Skin epidermis (tissue), 12 donors: Measurements from ENCODE around the gene TMEM37.
"Not testable (repeated sequence)": the region's sequence is repeated elsewhere in the genome, so short reads cannot be mapped to it uniquely, and the experiment has no call there.

Experiments
- H3K27ac ChIP-seq, 21 experiments: fragments of 200-600 bp; sonication (generic) in 11 of 21; one replicate each; pipeline ENCODE4 v1.5.0; 2020; ENCODE audit warnings: mild to moderate bottlenecking in 3 of 21, inconsistent platforms in 2 of 21, moderate library complexity in 2 of 21
- H3K4me3 ChIP-seq, 7 experiments: fragments of 200-600 bp; sonication (generic) in 2 of 7; one replicate each; pipeline ENCODE4 v1.5.0; 2020; ENCODE audit warnings: inconsistent platforms in 2 of 7, mild to moderate bottlenecking in 2 of 7, moderate library complexity in 1 of 7

Gene TMEM37

GRCh38 chr2:119431155-119431975 is at the start of gene TMEM37:
TSS of gene TMEM37 (plus strand) at chr2:119431854. CDS start at chr2:119431904, 50 bp downstream.
- H3K27ac ChIP-seq, result peak within 1 kb of the TSS in 19 of 21 experiments; percentile 35 to 84 (median 68)
- H3K4me3 ChIP-seq, result peak within 1 kb of the TSS; percentile 34 to 59 (median 44)

DNA sequence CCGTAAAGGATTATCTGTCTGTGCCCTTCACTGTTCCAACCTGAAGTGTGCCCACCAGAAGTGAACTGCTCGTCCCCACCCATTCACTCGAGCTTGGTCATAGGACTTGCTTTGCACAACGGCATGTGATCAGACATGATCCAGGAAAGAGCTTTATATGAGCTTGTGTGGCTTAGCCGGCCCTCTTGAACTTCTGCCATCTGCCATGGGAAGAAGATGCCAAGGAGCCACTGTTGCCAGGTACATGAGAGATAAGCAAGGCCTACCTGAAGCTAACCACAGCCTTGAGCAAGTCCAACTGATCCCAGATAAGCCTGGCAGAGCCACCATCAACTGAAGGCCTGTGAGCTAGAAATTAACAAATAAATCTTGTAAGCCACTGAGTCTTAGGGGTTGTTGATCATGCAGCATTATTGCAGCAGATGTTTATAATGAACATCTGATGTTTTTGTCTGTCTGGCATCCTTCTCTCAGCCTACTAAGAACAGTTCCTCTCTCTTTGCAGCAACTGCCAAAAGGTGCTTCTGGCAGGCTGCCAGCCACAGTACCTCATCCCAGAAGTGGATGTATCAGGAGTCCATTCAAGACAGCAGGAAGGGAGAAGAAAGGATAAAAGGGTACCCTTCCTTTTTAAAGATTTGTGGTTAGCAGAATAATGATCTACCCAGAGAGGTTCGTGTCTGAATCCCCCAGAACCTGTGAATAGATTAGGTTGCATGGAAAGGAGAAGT is 48.1 kb upstream of the TMEM37 start:
- no peak overlapping the region for H3K4me3 ChIP-seq
- no peak overlapping the region for H3K27ac ChIP-seq

DNA sequence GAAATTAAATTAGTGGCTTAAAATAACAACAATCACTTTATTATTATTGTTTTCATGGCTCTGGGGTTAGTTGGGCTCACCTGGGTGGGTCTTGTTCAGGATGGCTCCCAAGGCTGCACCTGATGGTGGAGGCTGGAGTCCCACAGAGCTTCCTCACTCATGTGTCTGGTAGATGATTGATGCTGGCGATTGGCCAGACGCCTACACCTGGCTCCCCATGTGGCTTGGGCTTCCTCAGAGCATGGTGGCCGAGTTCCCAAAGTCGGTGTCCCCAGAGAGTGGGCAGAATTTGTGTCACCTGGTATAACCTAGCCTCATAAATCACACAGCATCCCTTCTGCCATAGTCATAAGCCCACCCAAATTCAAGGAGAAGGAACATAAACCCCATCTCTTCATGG is 46.7 kb upstream of the TMEM37 start:
- Histone ChIP-seq H3K27ac (no peak overlapping the region), H3K4me3 (no peak overlapping the region)

- H3K27ac ChIP-seq, result no peak overlapping the region
- no peak overlapping the region for H3K4me3 ChIP-seq
These were observed 46.2 kb upstream of the TMEM37 start for GRCh38 chr2:119385466-119385865.

GRCh38 chr2:119387381-119388129 is 44.1 kb upstream of the TMEM37 start:
- peak overlapping the region in 18 of 21 experiments; percentile 3 to 76 (median 58) for H3K27ac ChIP-seq
- no peak overlapping the region for H3K4me3 ChIP-seq

- H3K27ac ChIP-seq, result peak overlapping the region in 11 of 21 experiments; percentile 6 to 63 (median 45)
- no peak overlapping the region for H3K4me3 ChIP-seq
These were observed 41.9 kb upstream of the TMEM37 start for GRCh38 chr2:119389615-119390306.

- Histone ChIP-seq H3K4me3 (no peak overlapping the region), H3K27ac (no peak overlapping the region)
These were observed 37.5 kb upstream of the TMEM37 start for GRCh38 chr2:119393971-119394748.

GRCh38 chr2:119397196-119397595 is 34.5 kb upstream of the TMEM37 start:
- no peak overlapping the region for H3K4me3 ChIP-seq
- no peak overlapping the region for H3K27ac ChIP-seq

GRCh38 chr2:119402106-119402505 is 29.5 kb upstream of the TMEM37 start:
- Histone ChIP-seq H3K4me3 (no peak overlapping the region), H3K27ac (no peak overlapping the region)

DNA sequence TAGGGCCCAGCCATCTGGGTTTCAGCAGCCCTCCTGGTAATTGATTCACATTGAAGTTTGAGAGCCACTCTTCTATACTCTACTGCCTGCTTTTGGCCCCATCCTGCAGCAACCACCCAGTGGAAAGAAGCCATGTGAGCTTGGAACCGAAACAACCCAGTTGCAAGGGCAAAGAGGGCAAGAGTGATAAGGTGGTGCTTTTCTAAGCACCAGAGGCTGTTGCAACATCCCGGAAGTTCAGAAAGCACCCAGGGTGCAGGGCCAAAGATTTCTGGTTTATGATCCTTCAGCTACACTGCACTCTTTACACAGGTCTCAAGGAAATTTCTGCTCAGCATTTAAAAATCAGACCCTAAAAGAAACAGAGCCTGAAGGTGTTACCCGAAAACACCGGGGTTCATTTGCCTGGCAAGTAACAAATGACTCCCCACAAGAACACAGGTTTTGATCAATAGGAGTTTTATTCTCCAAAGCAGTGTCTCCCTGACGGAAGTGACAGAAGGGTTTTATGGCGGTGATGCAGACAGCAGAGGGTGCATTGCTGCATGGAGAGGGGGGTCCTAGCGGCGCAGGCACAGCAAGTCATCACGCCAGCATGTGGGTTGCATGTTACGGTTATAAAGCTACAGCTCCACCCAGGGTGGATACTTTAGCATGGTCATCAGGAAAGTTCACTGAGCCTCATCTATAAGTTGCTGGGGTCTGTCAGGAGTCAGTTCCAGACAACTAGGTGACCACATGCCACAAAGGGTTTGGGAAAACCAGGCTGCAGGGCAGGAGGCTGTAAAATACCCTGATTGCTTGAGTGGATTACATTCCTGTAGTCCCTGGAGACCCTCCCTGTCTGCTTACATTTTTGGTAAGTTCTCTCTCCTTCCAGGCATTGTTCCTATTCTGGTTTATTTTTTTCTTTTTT is 28.8 kb upstream of the TMEM37 start:
- Histone ChIP-seq H3K4me3 (no peak overlapping the region), H3K27ac (no peak overlapping the region)

GRCh38 chr2:119403618-119404017 is 28.0 kb upstream of the TMEM37 start:
- not testable (repeated sequence) for H3K4me3 ChIP-seq, H3K27ac ChIP-seq

DNA sequence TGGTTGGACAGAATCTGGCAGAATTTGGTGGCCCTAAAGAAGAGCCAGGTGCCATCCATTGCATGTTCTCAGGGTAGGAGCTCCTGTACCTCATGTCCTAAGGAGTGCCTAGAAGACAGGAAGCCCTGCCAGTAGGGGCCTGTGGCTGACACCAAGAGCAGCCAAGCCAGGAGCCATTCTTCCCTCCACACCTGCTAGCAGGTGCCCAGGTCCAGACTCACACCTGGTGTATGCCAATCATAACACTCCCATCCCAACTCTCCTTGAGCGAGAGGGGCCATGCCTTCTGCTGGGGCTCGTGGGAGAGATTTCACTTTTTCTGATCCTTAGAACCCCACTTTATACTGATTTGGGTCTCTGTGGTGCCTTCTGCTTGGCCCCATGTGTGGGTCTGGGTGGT is 26.5 kb upstream of the TMEM37 start:
- no peak overlapping the region for H3K4me3 ChIP-seq
- no peak overlapping the region for H3K27ac ChIP-seq

- H3K4me3 ChIP-seq, result no peak overlapping the region
- H3K27ac ChIP-seq, result peak overlapping the region in 6 of 21 experiments; percentile 6 to 61 (median 34)
These were observed 24.0 kb upstream of the TMEM37 start for GRCh38 chr2:119407430-119408220.

- Histone ChIP-seq H3K4me3 (no peak overlapping the region), H3K27ac (peak overlapping the region in 2 of 21 experiments; percentile 6 to 9)
These were observed 23.4 kb upstream of the TMEM37 start for GRCh38 chr2:119408221-119408619.

- Histone ChIP-seq H3K27ac (no peak overlapping the region), H3K4me3 (no peak overlapping the region)
These were observed 22.1 kb upstream of the TMEM37 start for GRCh38 chr2:119409506-119409905.

GRCh38 chr2:119414894-119415293 is 16.8 kb upstream of the TMEM37 start:
- H3K27ac ChIP-seq, result no peak overlapping the region
- H3K4me3 ChIP-seq, result no peak overlapping the region

DNA sequence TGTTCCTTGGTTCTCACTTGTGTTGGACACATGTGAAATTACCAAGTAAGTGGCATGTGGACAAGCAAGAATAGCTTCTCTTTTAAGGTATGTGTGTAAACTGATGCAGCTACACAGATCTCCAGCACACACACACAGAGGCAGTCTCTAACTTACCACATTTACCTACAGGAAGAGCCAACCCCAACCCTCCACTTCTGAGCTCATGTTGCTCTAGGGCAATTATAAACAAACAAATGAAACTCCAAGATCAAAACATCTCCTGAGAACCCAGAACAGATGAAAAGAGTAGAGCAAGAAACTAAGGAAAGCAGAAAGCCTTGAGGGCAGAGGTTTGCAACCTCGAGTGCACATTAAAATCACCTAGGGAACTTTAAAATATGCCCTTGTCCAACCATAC is 16.0 kb upstream of the TMEM37 start:
- H3K4me3 ChIP-seq, result no peak overlapping the region
- no peak overlapping the region for H3K27ac ChIP-seq
